NK-92 (cell line): ENCODE data around the gene AMPD2.
A peak's percentile ranks its signal among the peaks of the same experiment; 100 is the strongest.

Source experiments
- DNase-seq: peaks from one replicate; lab custom pipeline; 2025; ENCODE audit not compliant: unreplicated experiment; lab: John Stamatoyannopoulos, UW

AMPD2 gene

GRCh38 chr1:109630081-109630897, 10.7 kb downstream of the AMPD2 start:
- DNase-seq = no peak

GRCh38 chr1:109630898-109631512, 11.4 kb downstream of the AMPD2 start:
- no peak for DNase-seq

- no peak for DNase-seq
These were observed 12.2 kb downstream of the AMPD2 start for GRCh38 chr1:109631513-109632505.

- DNase-seq = no peak
These were observed 13.2 kb downstream of the AMPD2 start for GRCh38 chr1:109632671-109633346.

- DNase-seq = no peak
These were observed 14.7 kb downstream of the AMPD2 start for GRCh38 chr1:109634292-109634691.

- DNase-seq = no peak
These were observed 15.4 kb downstream of the AMPD2 start for GRCh38 chr1:109634771-109635750.

- no peak for DNase-seq
These were observed 16.2 kb downstream of the AMPD2 start for GRCh38 chr1:109635862-109636200.

GRCh38 chr1:109636201-109636952, 16.7 kb downstream of the AMPD2 start:
- DNase-seq = no peak

GRCh38 chr1:109637446-109637845, 17.8 kb downstream of the AMPD2 start:
- DNase-seq = no peak

- no peak for DNase-seq
These were observed 19.6 kb downstream of the AMPD2 start for GRCh38 chr1:109639063-109639840.

- DNase-seq = no peak
These were observed 20.2 kb downstream of the AMPD2 start for GRCh38 chr1:109639841-109640184.

GRCh38 chr1:109640285-109640865, 20.7 kb downstream of the AMPD2 start:
- peak; percentile 21 for DNase-seq

GRCh38 chr1:109641078-109641740, 21.6 kb downstream of the AMPD2 start:
- no peak for DNase-seq

GRCh38 chr1:109641861-109642260, 22.2 kb downstream of the AMPD2 start:
- DNase-seq = no peak

- no peak for DNase-seq
These were observed 23.0 kb downstream of the AMPD2 start for GRCh38 chr1:109642626-109643025.

GRCh38 chr1:109643385-109644230, 24.0 kb downstream of the AMPD2 start:
- no peak for DNase-seq

- DNase-seq = no peak
These were observed 25.0 kb downstream of the AMPD2 start for GRCh38 chr1:109644670-109645069.
